GM23338 (cell line): ENCODE results near the gene RRAS. TPM values are rescaled to one million over a fixed set of nuclear protein-coding genes. Genes with fewer than 3 reads are reported as not detected.

ENCODE experiments used
- ATAC-seq: fragments of 200-7000 bp; cut with Tn5 transposase; 3 replicates; pipeline ENCODE4 v1.9.1; 2020
- DNase-seq: peaks from one replicate; pipeline ENCODE4 v3.0.0-alpha.2; 2015; ENCODE audit warnings: low spot score
- H2AFZ ChIP-seq: fragments of 200-600 bp; sonication (generic); 2 replicates; pipeline ENCODE4 v1.8.0; 2016; ENCODE audit warnings: antibody characterized with exemption, mild to moderate bottlenecking, moderate library complexity
- H3F3A ChIP-seq: fragments of 200-600 bp; sonication (generic); replicated peaks from 2 replicates; pipeline ENCODE4 v1.8.0; 2017; ENCODE audit warnings: antibody characterized with exemption, mixed run types, low read depth
- H3K27ac ChIP-seq: fragments of 200-600 bp; sonication (generic); 2 replicates; pipeline ENCODE4 v1.6.1; 2016; ENCODE audit warnings: low read depth
- H3K27me3 ChIP-seq: fragments of 200-600 bp; sonication (generic); 2 replicates; pipeline ENCODE4 v1.8.0; 2016; ENCODE audit warnings: mild to moderate bottlenecking, mixed run types, moderate library complexity; ENCODE audit not compliant: insufficient read depth
- H3K36me3 ChIP-seq: fragments of 200-600 bp; sonication (generic); 2 replicates; pipeline ENCODE4 v1.8.0; 2016; ENCODE audit warnings: mild to moderate bottlenecking; ENCODE audit not compliant: insufficient read depth
- H3K4me1 ChIP-seq: fragments of 200-600 bp; sonication (generic); 2 replicates; pipeline ENCODE4 v1.8.0; 2016; ENCODE audit warnings: mild to moderate bottlenecking, moderate library complexity; ENCODE audit not compliant: insufficient read depth
- H3K4me2 ChIP-seq: fragments of 200-600 bp; sonication (generic); 2 replicates; pipeline ENCODE4 v1.7.1; 2017; ENCODE audit warnings: mixed run types
- H3K4me3 ChIP-seq: fragments of 200-600 bp; sonication (generic); 2 replicates; pipeline ENCODE4 v1.6.1; 2016; ENCODE audit warnings: mixed run types
- H3K79me2 ChIP-seq: fragments of 200-600 bp; sonication (generic); replicated peaks from 2 replicates; pipeline ENCODE4 v1.8.0; 2017; ENCODE audit warnings: mild to moderate bottlenecking; ENCODE audit not compliant: insufficient read depth
- H3K9me2 ChIP-seq: fragments of 200-600 bp; sonication (generic); 2 replicates; pipeline ENCODE4 v1.8.0; 2017; ENCODE audit not compliant: insufficient read depth
- H4K20me1 ChIP-seq: fragments of 200-600 bp; sonication (generic); replicated peaks from 2 replicates; pipeline ENCODE4 v1.8.0; 2017; ENCODE audit warnings: mild to moderate bottlenecking; ENCODE audit not compliant: insufficient read depth
- H3K27ac Mint-ChIP-seq: 2 replicates; pipeline ENCODE4 v1.8.0; 2020; ENCODE audit warnings: inconsistent platforms, mild to moderate bottlenecking, moderate library complexity, mixed read lengths
- H3K27me3 Mint-ChIP-seq: 3 replicates; pipeline ENCODE4 v1.8.0; 2022; ENCODE audit warnings: low read depth, mild to moderate bottlenecking, moderate library complexity, mixed read lengths, inconsistent platforms; ENCODE audit not compliant: insufficient read depth, poor library complexity
- H3K36me3 Mint-ChIP-seq: 3 replicates; pipeline ENCODE4 v1.8.0; 2021; ENCODE audit warnings: low read depth, mild to moderate bottlenecking, inconsistent platforms, moderate library complexity, mixed read lengths
- H3K4me1 Mint-ChIP-seq: 3 replicates; pipeline ENCODE4 v1.8.0; 2020; ENCODE audit warnings: mild to moderate bottlenecking, inconsistent platforms, mixed read lengths
- H3K4me3 Mint-ChIP-seq: 3 replicates; pipeline ENCODE4 v1.8.0; 2021; ENCODE audit warnings: moderate library complexity, mild to moderate bottlenecking, inconsistent platforms, mixed read lengths
- H3K9me3 Mint-ChIP-seq: 3 replicates; pipeline ENCODE4 v1.8.0; 2020; ENCODE audit warnings: moderate library complexity, mild to moderate bottlenecking, inconsistent platforms, mixed read lengths
- CREB1 ChIP-seq: fragments of 250-450 bp; sonication (Bioruptor Pico); IDR thresholded peaks from 2 replicates; pipeline ENCODE4 v1.5.0; 2020; ENCODE audit warnings: low read depth, mild to moderate bottlenecking, moderate library complexity
- EZH2 ChIP-seq: fragments of 200-600 bp; sonication (generic); IDR thresholded peaks from one replicate; pipeline ENCODE4 v1.8.0; 2017; ENCODE audit warnings: antibody characterized with exemption, mild to moderate bottlenecking, low read depth; ENCODE audit not compliant: unreplicated experiment
- EZH2phosphoT487 ChIP-seq: fragments of 200-600 bp; sonication (generic); IDR thresholded peaks from one replicate; pipeline ENCODE4 v1.8.1; 2018; ENCODE audit warnings: antibody characterized with exemption; ENCODE audit not compliant: unreplicated experiment
- NANOG ChIP-seq: IDR thresholded peaks from 2 replicates; pipeline ENCODE4 v1.6.1; 2016; ENCODE audit warnings: antibody characterized with exemption, borderline replicate concordance
- POLR2AphosphoS5 ChIP-seq: IDR thresholded peaks from 2 replicates; pipeline ENCODE4 v1.6.1; 2016; ENCODE audit warnings: antibody characterized with exemption, low read depth
- STAT1 ChIP-seq: IDR thresholded peaks from one replicate; pipeline ENCODE4 v1.6.1; 2016; ENCODE audit warnings: antibody characterized with exemption; ENCODE audit not compliant: unreplicated experiment
- ZNF114 ChIP-seq: fragments of 250-450 bp; sonication (Bioruptor Pico); IDR thresholded peaks from 2 replicates; pipeline ENCODE4 v1.5.0; 2020; ENCODE audit warnings: mild to moderate bottlenecking, moderate library complexity
- ZNF331 ChIP-seq: fragments of 250-450 bp; sonication (Bioruptor Pico); IDR thresholded peaks from 2 replicates; pipeline ENCODE4 v1.5.0; 2020; ENCODE audit warnings: low read depth, mild to moderate bottlenecking, moderate library complexity
- polyA plus RNA-seq: library from polyadenylated mRNA; unstranded; fragments of >200 nt; fragmentation: Nextera tagmentation; extraction: Ambion mirVana; gene quantifications from 2 replicates; pipeline ENCODE4 v1.2.1, GENCODE V29; 2016
- total RNA-seq: library from RNA; depleted of rRNA; stranded (reverse); fragments of >200 nt; shearing (Covaris generic); gene quantifications from 2 replicates; pipeline ENCODE4 v1.2.3, GENCODE V29; 2014
- TF ChIP-seq, protein P1 (sequence below): IDR thresholded peaks from 2 replicates; pipeline ENCODE4 v1.6.1; 2016; ENCODE audit warnings: antibody characterized with exemption
- TF ChIP-seq, protein P2 (sequence below), 2 experiments: fragments of 200-600 bp in 1 of 2; sonication (generic) in 1 of 2; conservative IDR thresholded peaks; 2 replicates each; pipeline versions ENCODE4 v1.5.1 to v1.6.1; 2016 to 2017; ENCODE audit warnings: antibody characterized with exemption in 2 of 2, low read depth in 2 of 2, mild to moderate bottlenecking in 2 of 2, moderate library complexity in 1 of 2
- TF ChIP-seq, protein P3 (sequence below): IDR thresholded peaks from one replicate; pipeline ENCODE4 v1.6.1; 2018; ENCODE audit warnings: antibody characterized with exemption; ENCODE audit not compliant: unreplicated experiment
- TF ChIP-seq, protein P4 (sequence below): fragments of 250-450 bp; sonication (Bioruptor Pico); IDR thresholded peaks from 2 replicates; pipeline ENCODE4 v1.5.0; 2020; ENCODE audit warnings: mild to moderate bottlenecking, moderate library complexity

RRAS gene
- total and polyA plus RNA-seq, 2 experiments from 2014 or later, result 9.3 to 30.0 TPM

DNA sequence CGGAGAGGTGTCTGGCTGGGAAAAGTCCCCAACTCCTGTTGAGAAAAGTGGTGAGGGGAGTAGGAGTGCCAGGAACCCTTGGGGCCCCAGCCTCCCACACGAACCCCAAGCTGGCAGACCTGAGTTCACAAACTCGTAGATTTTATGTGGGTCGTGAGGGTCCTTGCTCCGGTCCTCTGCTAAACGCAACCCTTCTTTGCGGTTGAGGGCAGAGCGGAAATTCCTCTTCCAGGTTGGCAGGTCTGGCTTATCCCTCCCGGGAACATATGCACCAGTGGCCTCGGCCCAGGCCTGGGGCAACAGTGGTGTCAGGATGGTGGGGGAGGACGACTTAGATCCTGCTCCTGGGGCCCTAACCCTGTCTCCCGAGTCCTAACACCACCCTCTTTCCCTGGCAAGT, 23.3 kb upstream of the RRAS start (continued):
- TF ChIP-seq, protein P1, sequence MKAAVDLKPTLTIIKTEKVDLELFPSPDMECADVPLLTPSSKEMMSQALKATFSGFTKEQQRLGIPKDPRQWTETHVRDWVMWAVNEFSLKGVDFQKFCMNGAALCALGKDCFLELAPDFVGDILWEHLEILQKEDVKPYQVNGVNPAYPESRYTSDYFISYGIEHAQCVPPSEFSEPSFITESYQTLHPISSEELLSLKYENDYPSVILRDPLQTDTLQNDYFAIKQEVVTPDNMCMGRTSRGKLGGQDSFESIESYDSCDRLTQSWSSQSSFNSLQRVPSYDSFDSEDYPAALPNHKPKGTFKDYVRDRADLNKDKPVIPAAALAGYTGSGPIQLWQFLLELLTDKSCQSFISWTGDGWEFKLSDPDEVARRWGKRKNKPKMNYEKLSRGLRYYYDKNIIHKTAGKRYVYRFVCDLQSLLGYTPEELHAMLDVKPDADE, result no peak
- TF ChIP-seq ZNF114 (CRISPR knock-in tag), result no peak
- TF ChIP-seq, protein P2, sequence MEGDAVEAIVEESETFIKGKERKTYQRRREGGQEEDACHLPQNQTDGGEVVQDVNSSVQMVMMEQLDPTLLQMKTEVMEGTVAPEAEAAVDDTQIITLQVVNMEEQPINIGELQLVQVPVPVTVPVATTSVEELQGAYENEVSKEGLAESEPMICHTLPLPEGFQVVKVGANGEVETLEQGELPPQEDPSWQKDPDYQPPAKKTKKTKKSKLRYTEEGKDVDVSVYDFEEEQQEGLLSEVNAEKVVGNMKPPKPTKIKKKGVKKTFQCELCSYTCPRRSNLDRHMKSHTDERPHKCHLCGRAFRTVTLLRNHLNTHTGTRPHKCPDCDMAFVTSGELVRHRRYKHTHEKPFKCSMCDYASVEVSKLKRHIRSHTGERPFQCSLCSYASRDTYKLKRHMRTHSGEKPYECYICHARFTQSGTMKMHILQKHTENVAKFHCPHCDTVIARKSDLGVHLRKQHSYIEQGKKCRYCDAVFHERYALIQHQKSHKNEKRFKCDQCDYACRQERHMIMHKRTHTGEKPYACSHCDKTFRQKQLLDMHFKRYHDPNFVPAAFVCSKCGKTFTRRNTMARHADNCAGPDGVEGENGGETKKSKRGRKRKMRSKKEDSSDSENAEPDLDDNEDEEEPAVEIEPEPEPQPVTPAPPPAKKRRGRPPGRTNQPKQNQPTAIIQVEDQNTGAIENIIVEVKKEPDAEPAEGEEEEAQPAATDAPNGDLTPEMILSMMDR (conservative IDR thresholded peaks at IDR 0.05; ENCODE audit: low read depth in 2 of 2), result no peak
- no peak for TF ChIP-seq ZNF331
- no peak for TF ChIP-seq NANOG
- TF ChIP-seq POLR2AphosphoS5, result no peak
- TF ChIP-seq, protein P3, sequence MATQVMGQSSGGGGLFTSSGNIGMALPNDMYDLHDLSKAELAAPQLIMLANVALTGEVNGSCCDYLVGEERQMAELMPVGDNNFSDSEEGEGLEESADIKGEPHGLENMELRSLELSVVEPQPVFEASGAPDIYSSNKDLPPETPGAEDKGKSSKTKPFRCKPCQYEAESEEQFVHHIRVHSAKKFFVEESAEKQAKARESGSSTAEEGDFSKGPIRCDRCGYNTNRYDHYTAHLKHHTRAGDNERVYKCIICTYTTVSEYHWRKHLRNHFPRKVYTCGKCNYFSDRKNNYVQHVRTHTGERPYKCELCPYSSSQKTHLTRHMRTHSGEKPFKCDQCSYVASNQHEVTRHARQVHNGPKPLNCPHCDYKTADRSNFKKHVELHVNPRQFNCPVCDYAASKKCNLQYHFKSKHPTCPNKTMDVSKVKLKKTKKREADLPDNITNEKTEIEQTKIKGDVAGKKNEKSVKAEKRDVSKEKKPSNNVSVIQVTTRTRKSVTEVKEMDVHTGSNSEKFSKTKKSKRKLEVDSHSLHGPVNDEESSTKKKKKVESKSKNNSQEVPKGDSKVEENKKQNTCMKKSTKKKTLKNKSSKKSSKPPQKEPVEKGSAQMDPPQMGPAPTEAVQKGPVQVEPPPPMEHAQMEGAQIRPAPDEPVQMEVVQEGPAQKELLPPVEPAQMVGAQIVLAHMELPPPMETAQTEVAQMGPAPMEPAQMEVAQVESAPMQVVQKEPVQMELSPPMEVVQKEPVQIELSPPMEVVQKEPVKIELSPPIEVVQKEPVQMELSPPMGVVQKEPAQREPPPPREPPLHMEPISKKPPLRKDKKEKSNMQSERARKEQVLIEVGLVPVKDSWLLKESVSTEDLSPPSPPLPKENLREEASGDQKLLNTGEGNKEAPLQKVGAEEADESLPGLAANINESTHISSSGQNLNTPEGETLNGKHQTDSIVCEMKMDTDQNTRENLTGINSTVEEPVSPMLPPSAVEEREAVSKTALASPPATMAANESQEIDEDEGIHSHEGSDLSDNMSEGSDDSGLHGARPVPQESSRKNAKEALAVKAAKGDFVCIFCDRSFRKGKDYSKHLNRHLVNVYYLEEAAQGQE, result no peak
- TF ChIP-seq STAT1, result no peak
- no peak for TF ChIP-seq EZH2
- TF ChIP-seq EZH2phosphoT487, result no peak
- no peak for TF ChIP-seq CREB1 (CRISPR knock-in tag)

DNA sequence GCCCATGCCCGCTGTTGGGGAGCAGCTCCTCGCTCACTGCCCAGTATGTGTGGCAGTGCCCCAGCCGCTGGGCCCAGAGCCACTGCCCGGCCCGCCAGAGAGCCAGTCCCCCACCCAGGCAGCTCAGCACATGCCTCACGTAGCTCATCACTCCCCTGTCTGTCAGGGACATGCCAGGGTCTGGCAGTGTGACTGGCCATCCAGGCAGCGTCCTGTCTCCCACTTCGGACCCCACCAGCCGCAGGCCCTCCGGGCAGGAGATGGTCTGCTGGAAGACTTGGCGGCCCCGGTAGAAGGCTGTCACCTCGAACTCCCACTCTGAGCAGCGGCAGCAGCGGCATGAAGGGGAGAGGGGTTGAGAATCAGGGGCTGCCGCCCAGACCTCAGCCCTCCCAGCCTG, 22.1 kb upstream of the RRAS start:
- peaks cover 28% of the 10 kb centered on the region for H3K79me2 ChIP-seq
- H4K20me1 ChIP-seq, result peaks cover 18% of the 10 kb centered on the region
- H3K27me3 Mint-ChIP-seq, result peaks cover 35% of the 10 kb centered on the region
- no peaks in the 10 kb centered on the region for H3K27me3 ChIP-seq
- H2AFZ ChIP-seq, result no peak overlapping the region
- H3K9me3 Mint-ChIP-seq, result peaks cover 19% of the 10 kb centered on the region
- no peak overlapping the region for H3K4me2 ChIP-seq
- no peak overlapping the region for H3K4me3 Mint-ChIP-seq
- H3K36me3 ChIP-seq, result peaks cover 16% of the 10 kb centered on the region
- no peak overlapping the region for H3K27ac Mint-ChIP-seq
- H3K9me2 ChIP-seq, result no peaks in the 10 kb centered on the region
- H3K36me3 Mint-ChIP-seq, result peaks cover 61% of the 10 kb centered on the region
- no peak for DNase-seq
- H3K4me1 ChIP-seq, result peaks cover 9% of the 10 kb centered on the region
- no peak for ATAC-seq
- no peak overlapping the region for H3K27ac ChIP-seq
- peaks cover 11% of the 10 kb centered on the region; the same call in 2 of the 3 replicates for H3K4me1 Mint-ChIP-seq
- H3F3A ChIP-seq, result peaks cover 30% of the 10 kb centered on the region
- H3K4me3 ChIP-seq, result no peak overlapping the region
- TF ChIP-seq STAT1 (no peak), EZH2phosphoT487 (no peak)
- TF ChIP-seq, protein P4, sequence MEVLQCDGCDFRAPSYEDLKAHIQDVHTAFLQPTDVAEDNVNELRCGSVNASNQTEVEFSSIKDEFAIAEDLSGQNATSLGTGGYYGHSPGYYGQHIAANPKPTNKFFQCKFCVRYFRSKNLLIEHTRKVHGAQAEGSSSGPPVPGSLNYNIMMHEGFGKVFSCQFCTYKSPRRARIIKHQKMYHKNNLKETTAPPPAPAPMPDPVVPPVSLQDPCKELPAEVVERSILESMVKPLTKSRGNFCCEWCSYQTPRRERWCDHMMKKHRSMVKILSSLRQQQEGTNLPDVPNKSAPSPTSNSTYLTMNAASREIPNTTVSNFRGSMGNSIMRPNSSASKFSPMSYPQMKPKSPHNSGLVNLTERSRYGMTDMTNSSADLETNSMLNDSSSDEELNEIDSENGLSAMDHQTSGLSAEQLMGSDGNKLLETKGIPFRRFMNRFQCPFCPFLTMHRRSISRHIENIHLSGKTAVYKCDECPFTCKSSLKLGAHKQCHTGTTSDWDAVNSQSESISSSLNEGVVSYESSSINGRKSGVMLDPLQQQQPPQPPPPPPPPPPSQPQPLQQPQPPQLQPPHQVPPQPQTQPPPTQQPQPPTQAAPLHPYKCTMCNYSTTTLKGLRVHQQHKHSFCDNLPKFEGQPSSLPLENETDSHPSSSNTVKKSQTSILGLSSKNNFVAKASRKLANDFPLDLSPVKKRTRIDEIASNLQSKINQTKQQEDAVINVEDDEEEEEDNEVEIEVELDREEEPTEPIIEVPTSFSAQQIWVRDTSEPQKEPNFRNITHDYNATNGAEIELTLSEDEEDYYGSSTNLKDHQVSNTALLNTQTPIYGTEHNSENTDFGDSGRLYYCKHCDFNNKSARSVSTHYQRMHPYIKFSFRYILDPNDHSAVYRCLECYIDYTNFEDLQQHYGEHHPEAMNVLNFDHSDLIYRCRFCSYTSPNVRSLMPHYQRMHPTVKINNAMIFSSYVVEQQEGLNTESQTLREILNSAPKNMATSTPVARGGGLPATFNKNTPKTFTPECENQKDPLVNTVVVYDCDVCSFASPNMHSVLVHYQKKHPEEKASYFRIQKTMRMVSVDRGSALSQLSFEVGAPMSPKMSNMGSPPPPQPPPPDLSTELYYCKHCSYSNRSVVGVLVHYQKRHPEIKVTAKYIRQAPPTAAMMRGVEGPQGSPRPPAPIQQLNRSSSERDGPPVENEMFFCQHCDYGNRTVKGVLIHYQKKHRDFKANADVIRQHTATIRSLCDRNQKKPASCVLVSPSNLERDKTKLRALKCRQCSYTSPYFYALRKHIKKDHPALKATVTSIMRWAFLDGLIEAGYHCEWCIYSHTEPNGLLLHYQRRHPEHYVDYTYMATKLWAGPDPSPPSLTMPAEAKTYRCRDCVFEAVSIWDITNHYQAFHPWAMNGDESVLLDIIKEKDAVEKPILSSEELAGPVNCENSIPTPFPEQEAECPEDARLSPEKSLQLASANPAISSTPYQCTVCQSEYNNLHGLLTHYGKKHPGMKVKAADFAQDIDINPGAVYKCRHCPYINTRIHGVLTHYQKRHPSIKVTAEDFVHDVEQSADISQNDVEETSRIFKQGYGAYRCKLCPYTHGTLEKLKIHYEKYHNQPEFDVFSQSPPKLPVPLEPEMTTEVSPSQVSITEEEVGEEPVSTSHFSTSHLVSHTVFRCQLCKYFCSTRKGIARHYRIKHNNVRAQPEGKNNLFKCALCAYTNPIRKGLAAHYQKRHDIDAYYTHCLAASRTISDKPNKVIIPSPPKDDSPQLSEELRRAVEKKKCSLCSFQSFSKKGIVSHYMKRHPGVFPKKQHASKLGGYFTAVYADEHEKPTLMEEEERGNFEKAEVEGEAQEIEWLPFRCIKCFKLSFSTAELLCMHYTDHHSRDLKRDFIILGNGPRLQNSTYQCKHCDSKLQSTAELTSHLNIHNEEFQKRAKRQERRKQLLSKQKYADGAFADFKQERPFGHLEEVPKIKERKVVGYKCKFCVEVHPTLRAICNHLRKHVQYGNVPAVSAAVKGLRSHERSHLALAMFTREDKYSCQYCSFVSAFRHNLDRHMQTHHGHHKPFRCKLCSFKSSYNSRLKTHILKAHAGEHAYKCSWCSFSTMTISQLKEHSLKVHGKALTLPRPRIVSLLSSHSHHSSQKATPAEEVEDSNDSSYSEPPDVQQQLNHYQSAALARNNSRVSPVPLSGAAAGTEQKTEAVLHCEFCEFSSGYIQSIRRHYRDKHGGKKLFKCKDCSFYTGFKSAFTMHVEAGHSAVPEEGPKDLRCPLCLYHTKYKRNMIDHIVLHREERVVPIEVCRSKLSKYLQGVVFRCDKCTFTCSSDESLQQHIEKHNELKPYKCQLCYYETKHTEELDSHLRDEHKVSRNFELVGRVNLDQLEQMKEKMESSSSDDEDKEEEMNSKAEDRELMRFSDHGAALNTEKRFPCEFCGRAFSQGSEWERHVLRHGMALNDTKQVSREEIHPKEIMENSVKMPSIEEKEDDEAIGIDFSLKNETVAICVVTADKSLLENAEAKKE, result no peak
